Parathyroid adenoma (tissue), 2 donors: ENCODE results near the gene HAT1.

Experiments
- H2AFZ ChIP-seq: fragments of 300-600 bp; sonication (generic); one replicate; pipeline ENCODE4 v1.7.0; 2017; ENCODE audit warnings: antibody characterized with exemption, mild to moderate bottlenecking
- H3K27ac ChIP-seq: fragments of 300-600 bp; sonication (generic); one replicate; pipeline ENCODE4 v1.7.0; 2017
- H3K27me3 ChIP-seq: fragments of 300-600 bp; sonication (generic); one replicate; pipeline ENCODE4 v1.7.0; 2017; ENCODE audit warnings: low read length; ENCODE audit not compliant: control insufficient read depth, insufficient read depth
- H3K36me3 ChIP-seq: fragments of 300-600 bp; sonication (generic); one replicate; pipeline ENCODE4 v1.7.0; 2017; ENCODE audit warnings: low read length; ENCODE audit not compliant: control insufficient read depth, insufficient read depth
- H3K4me1 ChIP-seq: fragments of 300-600 bp; sonication (generic); one replicate; pipeline ENCODE4 v1.7.0; 2017; ENCODE audit warnings: control low read depth
- H3K4me2 ChIP-seq: fragments of 300-600 bp; sonication (generic); one replicate; pipeline ENCODE4 v1.7.0; 2017; ENCODE audit warnings: low read length
- H3K4me3 ChIP-seq: fragments of 300-600 bp; sonication (generic); one replicate; pipeline ENCODE4 v1.7.0; 2017; ENCODE audit warnings: low read depth, low read length
- H3K79me2 ChIP-seq: fragments of 300-600 bp; sonication (generic); one replicate; pipeline ENCODE4 v1.7.0; 2017; ENCODE audit warnings: control low read depth
- H3K9ac ChIP-seq: fragments of 300-600 bp; sonication (generic); one replicate; pipeline ENCODE4 v1.7.0; 2017; ENCODE audit warnings: mild to moderate bottlenecking
- H3K9me3 ChIP-seq: fragments of 300-600 bp; sonication (generic); one replicate; pipeline ENCODE4 v1.7.0; 2017; ENCODE audit warnings: low read length; ENCODE audit not compliant: control insufficient read depth
- CTCF ChIP-seq: fragments of 300-600 bp; sonication (generic); IDR thresholded peaks from one replicate; pipeline ENCODE4 v1.7.0; 2017; ENCODE audit warnings: antibody characterized with exemption, mild to moderate bottlenecking
- donor health status: primary hyperparathyroidism.

The HAT1 gene

GRCh38 chr2:171939743-171940071 is 17.4 kb downstream of the HAT1 start:
- Histone ChIP-seq H3K9me3 (no peaks in the 10 kb centered on the region), H3K9ac (no peak overlapping the region), H2AFZ (no peak overlapping the region), H3K79me2 (peaks cover 66% of the 10 kb centered on the region), H3K27ac (no peak overlapping the region), H3K27me3 (no peaks in the 10 kb centered on the region), H3K4me1 (no peaks in the 10 kb centered on the region), H3K4me3 (no peak overlapping the region), H3K36me3 (no peaks in the 10 kb centered on the region), H3K4me2 (no peak overlapping the region)
- TF ChIP-seq CTCF = no peak

GRCh38 chr2:171941316-171941699 is 19.0 kb downstream of the HAT1 start:
- no peak for TF ChIP-seq CTCF
- Histone ChIP-seq H2AFZ (no peak overlapping the region), H3K4me2 (no peak overlapping the region), H3K4me1 (no peaks in the 10 kb centered on the region), H3K9me3 (no peaks in the 10 kb centered on the region), H3K27ac (no peak overlapping the region), H3K79me2 (peaks cover 51% of the 10 kb centered on the region), H3K4me3 (no peak overlapping the region), H3K9ac (no peak overlapping the region), H3K27me3 (no peaks in the 10 kb centered on the region), H3K36me3 (no peaks in the 10 kb centered on the region)

- Histone ChIP-seq H2AFZ (no peak overlapping the region), H3K27ac (no peak overlapping the region), H3K9ac (no peak overlapping the region), H3K4me3 (no peak overlapping the region), H3K36me3 (no peaks in the 10 kb centered on the region), H3K79me2 (peaks cover 34% of the 10 kb centered on the region), H3K4me1 (no peaks in the 10 kb centered on the region), H3K4me2 (no peak overlapping the region), H3K9me3 (no peaks in the 10 kb centered on the region), H3K27me3 (no peaks in the 10 kb centered on the region)
- TF ChIP-seq CTCF = no peak
Measured at GRCh38 chr2:171943869-171944268, 21.6 kb downstream of the HAT1 start.

GRCh38 chr2:171952276-171952675 is 30.0 kb downstream of the HAT1 start:
- peaks cover 4% of the 10 kb centered on the region for H3K79me2 ChIP-seq
- no peak overlapping the region for H3K27ac ChIP-seq
- no peak overlapping the region for H3K4me2 ChIP-seq
- H2AFZ ChIP-seq = no peak overlapping the region
- no peaks in the 10 kb centered on the region for H3K9me3 ChIP-seq
- no peak for TF ChIP-seq CTCF
- no peak overlapping the region for H3K4me3 ChIP-seq
- H3K27me3 ChIP-seq = no peaks in the 10 kb centered on the region
- no peak overlapping the region for H3K9ac ChIP-seq
- no peaks in the 10 kb centered on the region for H3K4me1 ChIP-seq
- no peaks in the 10 kb centered on the region for H3K36me3 ChIP-seq

- Histone ChIP-seq H3K4me2 (no peak overlapping the region), H3K79me2 (peaks cover 4% of the 10 kb centered on the region), H2AFZ (no peak overlapping the region), H3K36me3 (no peaks in the 10 kb centered on the region), H3K4me1 (no peaks in the 10 kb centered on the region), H3K9me3 (no peaks in the 10 kb centered on the region), H3K9ac (no peak overlapping the region), H3K4me3 (no peak overlapping the region), H3K27me3 (no peaks in the 10 kb centered on the region), H3K27ac (no peak overlapping the region)
- no peak for TF ChIP-seq CTCF
Measured at GRCh38 chr2:171952748-171953147, 30.5 kb downstream of the HAT1 start.
